Glutamatergic neuron (in vitro differentiated cells): ENCODE measurements around the gene CACNA1C. TPM values are rescaled to one million over a fixed set of nuclear protein-coding genes. Genes with fewer than 3 reads are reported as not detected.

Source experiments
- DNase-seq: peaks from one replicate; pipeline ENCODE4 v3.0.0; 2022
- H3K27ac Mint-ChIP-seq: one replicate; pipeline ENCODE4 v1.8.0; 2020; ENCODE audit warnings: mild to moderate bottlenecking, mixed read lengths, inconsistent platforms; ENCODE audit not compliant: unreplicated experiment
- H3K27me3 Mint-ChIP-seq: one replicate; pipeline ENCODE4 v1.8.0; 2020; ENCODE audit warnings: mild to moderate bottlenecking, moderate library complexity, mixed read lengths, inconsistent platforms; ENCODE audit not compliant: unreplicated experiment
- H3K36me3 Mint-ChIP-seq: one replicate; pipeline ENCODE4 v1.8.0; 2020; ENCODE audit warnings: mild to moderate bottlenecking, mixed read lengths, inconsistent platforms; ENCODE audit not compliant: unreplicated experiment
- H3K4me1 Mint-ChIP-seq: one replicate; pipeline ENCODE4 v1.8.0; 2020; ENCODE audit warnings: mild to moderate bottlenecking, low read depth, mixed read lengths, inconsistent platforms; ENCODE audit not compliant: unreplicated experiment
- H3K4me3 Mint-ChIP-seq: one replicate; pipeline ENCODE4 v1.8.0; 2020; ENCODE audit warnings: mild to moderate bottlenecking, mixed read lengths, inconsistent platforms; ENCODE audit not compliant: unreplicated experiment
- H3K9me3 Mint-ChIP-seq: one replicate; pipeline ENCODE4 v1.8.0; 2020; ENCODE audit warnings: mild to moderate bottlenecking, moderate library complexity, mixed read lengths, inconsistent platforms; ENCODE audit not compliant: unreplicated experiment
- CTCF ChIP-seq: fragments of 200-600 bp; sonication (generic); IDR thresholded peaks from one replicate; pipeline ENCODE4 v1.5.0; 2021; ENCODE audit not compliant: partially characterized antibody, unreplicated experiment
- total RNA-seq: library from RNA; stranded (reverse); fragmentation: NEBNext Ultra II Directional; extraction: Animal tissue kit (Norgen Biotek cat#: 25700); gene quantifications from one replicate; pipeline ENCODE4 v1.2.1, GENCODE V29; 2021; ENCODE audit not compliant: unreplicated experiment

CACNA1C gene
- total RNA-seq, 1 donor from 2014 or later = 11.0 TPM

GRCh38 chr12:2262449-2262848 lies 209.7 kb downstream of the CACNA1C start:
- TF ChIP-seq CTCF = no peak
- no peak for DNase-seq
- Mint-ChIP-seq H3K4me3 (no peak overlapping the region), H3K27ac (no peak overlapping the region), H3K36me3 (no peaks in the 10 kb centered on the region), H3K4me1 (peaks cover 6% of the 10 kb centered on the region), H3K9me3 (no peaks in the 10 kb centered on the region), H3K27me3 (peaks cover 1% of the 10 kb centered on the region)

GRCh38 chr12:2263901-2264300 lies 211.1 kb downstream of the CACNA1C start:
- Mint-ChIP-seq H3K4me3 (no peak overlapping the region), H3K9me3 (no peaks in the 10 kb centered on the region), H3K36me3 (no peaks in the 10 kb centered on the region), H3K4me1 (peaks cover 10% of the 10 kb centered on the region), H3K27me3 (peaks cover 4% of the 10 kb centered on the region), H3K27ac (no peak overlapping the region)
- no peak for DNase-seq
- TF ChIP-seq CTCF = no peak

- Mint-ChIP-seq H3K9me3 (no peaks in the 10 kb centered on the region), H3K36me3 (no peaks in the 10 kb centered on the region), H3K4me1 (peaks cover 7% of the 10 kb centered on the region), H3K27me3 (peaks cover 4% of the 10 kb centered on the region), H3K4me3 (no peak overlapping the region), H3K27ac (no peak overlapping the region)
- no peak for DNase-seq
- no peak for TF ChIP-seq CTCF
These were observed 212.0 kb downstream of the CACNA1C start for GRCh38 chr12:2264651-2265232.

- no peak overlapping the region for H3K27ac Mint-ChIP-seq
- no peak overlapping the region for H3K4me3 Mint-ChIP-seq
These were observed 212.8 kb downstream of the CACNA1C start for GRCh38 chr12:2265461-2266167.

More at GRCh38 chr12:2265461-2266167, 212.8 kb downstream of the CACNA1C start:
- H3K4me1 Mint-ChIP-seq = peaks cover 7% of the 10 kb centered on the region
- H3K9me3 Mint-ChIP-seq = no peaks in the 10 kb centered on the region
- no peak for DNase-seq
- peaks cover 4% of the 10 kb centered on the region for H3K27me3 Mint-ChIP-seq
- TF ChIP-seq CTCF = no peak
- no peaks in the 10 kb centered on the region for H3K36me3 Mint-ChIP-seq
